Astrocyte (in vitro differentiated cells and primary cell): Measurements from ENCODE around the gene SHC3. TPM values are rescaled to one million over a fixed set of nuclear protein-coding genes. Genes with fewer than 3 reads are reported as not detected.

Experiments
- DNase-seq: peaks from one replicate; pipeline ENCODE4 v3.0.0-alpha.2; 2010; ENCODE audit warnings: low read depth
- FAIRE-seq: peaks from 2 replicates; lab custom pipeline; 2011; peaks lifted over from hg19 to GRCh38; lab: Jason Lieb, UNC
- H2AFZ ChIP-seq: 2 replicates; pipeline ENCODE4 v1.6.0; 2012; ENCODE audit warnings: low read depth, low read length, inconsistent platforms
- H3K27ac ChIP-seq: 2 replicates; pipeline ENCODE4 v1.5.1; 2011; ENCODE audit warnings: low read depth, low read length, inconsistent platforms
- H3K27me3 ChIP-seq: 2 replicates; pipeline ENCODE4 v1.6.0; 2011; ENCODE audit warnings: low read length, inconsistent platforms; ENCODE audit not compliant: insufficient read depth
- H3K36me3 ChIP-seq: 2 replicates; pipeline ENCODE4 v1.5.1; 2011; ENCODE audit warnings: low read length, inconsistent platforms; ENCODE audit not compliant: insufficient read depth
- H3K4me1 ChIP-seq: 2 replicates; pipeline ENCODE4 v1.5.1; 2011; ENCODE audit warnings: low read length, inconsistent platforms; ENCODE audit not compliant: insufficient read depth
- H3K4me2 ChIP-seq: 2 replicates; pipeline ENCODE4 v1.6.0; 2012; ENCODE audit warnings: low read length, inconsistent platforms
- H3K4me3 ChIP-seq: 2 replicates; pipeline ENCODE4 v1.5.1; 2011; ENCODE audit warnings: low read depth, mild to moderate bottlenecking, low read length, inconsistent platforms; ENCODE audit not compliant: insufficient read depth
- H3K79me2 ChIP-seq: 2 replicates; pipeline ENCODE4 v1.6.0; 2012; ENCODE audit warnings: mild to moderate bottlenecking, low read length, inconsistent platforms; ENCODE audit not compliant: insufficient read depth
- H3K9ac ChIP-seq: 2 replicates; pipeline ENCODE4 v1.6.0; 2012; ENCODE audit warnings: mild to moderate bottlenecking, low read length, inconsistent platforms
- H3K9me3 ChIP-seq: 2 replicates; pipeline ENCODE4 v1.5.1; 2012; ENCODE audit warnings: low read depth, mild to moderate bottlenecking, low read length, inconsistent platforms; ENCODE audit not compliant: insufficient read depth
- H4K20me1 ChIP-seq: 2 replicates; pipeline ENCODE4 v1.6.0; 2012; ENCODE audit warnings: low read length, inconsistent platforms; ENCODE audit not compliant: insufficient read depth
- H3K27ac Mint-ChIP-seq: one replicate; pipeline ENCODE4 v1.8.0; 2021; ENCODE audit warnings: mild to moderate bottlenecking, mixed read lengths; ENCODE audit not compliant: unreplicated experiment
- H3K27me3 Mint-ChIP-seq: one replicate; pipeline ENCODE4 v1.8.0; 2021; ENCODE audit warnings: low read depth, mixed read lengths; ENCODE audit not compliant: unreplicated experiment
- H3K36me3 Mint-ChIP-seq: one replicate; pipeline ENCODE4 v1.8.0; 2021; ENCODE audit warnings: low read depth, mixed read lengths; ENCODE audit not compliant: unreplicated experiment
- H3K4me1 Mint-ChIP-seq: one replicate; pipeline ENCODE4 v1.8.0; 2021; ENCODE audit warnings: low read depth, mixed read lengths; ENCODE audit not compliant: unreplicated experiment
- H3K4me3 Mint-ChIP-seq: one replicate; pipeline ENCODE4 v1.8.0; 2021; ENCODE audit warnings: mild to moderate bottlenecking, moderate library complexity, mixed read lengths; ENCODE audit not compliant: unreplicated experiment
- H3K9me3 Mint-ChIP-seq: one replicate; pipeline ENCODE4 v1.8.0; 2021; ENCODE audit warnings: mild to moderate bottlenecking, mixed read lengths; ENCODE audit not compliant: unreplicated experiment
- EZH2 ChIP-seq: IDR thresholded peaks from 2 replicates; pipeline ENCODE4 v1.6.1; 2012; ENCODE audit warnings: mild to moderate bottlenecking, low read length, inconsistent platforms; ENCODE audit not compliant: insufficient read depth
- total RNA-seq: library from RNA; stranded (reverse); gene quantifications from 2 replicates; pipeline ENCODE4 v1.2.1, GENCODE V29; 2021
- TF ChIP-seq, protein P1 (sequence below): IDR thresholded peaks from 2 replicates; pipeline ENCODE4 v1.5.1; 2011; ENCODE audit warnings: low read depth, mild to moderate bottlenecking, inconsistent platforms, low read length, moderate library complexity; ENCODE audit not compliant: insufficient read depth

SHC3 gene
- total RNA-seq, 1 donor from 2014 or later: 4.6 TPM

DNA sequence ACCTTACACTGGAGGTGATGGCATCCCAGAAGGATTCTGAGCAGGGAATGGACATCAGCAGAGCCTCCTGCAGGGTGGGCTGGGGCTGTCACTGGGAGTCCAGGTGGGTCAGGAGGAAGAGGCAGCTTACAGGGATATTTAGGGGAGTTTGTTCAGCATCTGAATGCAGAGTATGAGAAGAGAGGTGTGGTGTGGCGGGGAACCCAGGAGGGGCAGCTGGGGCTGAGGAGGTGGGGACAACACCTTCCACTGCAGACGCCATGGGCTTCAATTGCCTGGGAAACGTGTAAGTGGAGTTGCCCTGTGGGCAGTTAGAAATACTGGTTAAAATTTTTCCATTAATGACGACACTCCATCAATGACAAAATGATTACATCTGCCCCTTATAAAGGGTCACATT lies 153.9 kb downstream of the SHC3 start:
- H3K4me1 ChIP-seq: peaks cover 36% of the 10 kb centered on the region
- H3K79me2 ChIP-seq: no peaks in the 10 kb centered on the region
- TF ChIP-seq, protein P1, sequence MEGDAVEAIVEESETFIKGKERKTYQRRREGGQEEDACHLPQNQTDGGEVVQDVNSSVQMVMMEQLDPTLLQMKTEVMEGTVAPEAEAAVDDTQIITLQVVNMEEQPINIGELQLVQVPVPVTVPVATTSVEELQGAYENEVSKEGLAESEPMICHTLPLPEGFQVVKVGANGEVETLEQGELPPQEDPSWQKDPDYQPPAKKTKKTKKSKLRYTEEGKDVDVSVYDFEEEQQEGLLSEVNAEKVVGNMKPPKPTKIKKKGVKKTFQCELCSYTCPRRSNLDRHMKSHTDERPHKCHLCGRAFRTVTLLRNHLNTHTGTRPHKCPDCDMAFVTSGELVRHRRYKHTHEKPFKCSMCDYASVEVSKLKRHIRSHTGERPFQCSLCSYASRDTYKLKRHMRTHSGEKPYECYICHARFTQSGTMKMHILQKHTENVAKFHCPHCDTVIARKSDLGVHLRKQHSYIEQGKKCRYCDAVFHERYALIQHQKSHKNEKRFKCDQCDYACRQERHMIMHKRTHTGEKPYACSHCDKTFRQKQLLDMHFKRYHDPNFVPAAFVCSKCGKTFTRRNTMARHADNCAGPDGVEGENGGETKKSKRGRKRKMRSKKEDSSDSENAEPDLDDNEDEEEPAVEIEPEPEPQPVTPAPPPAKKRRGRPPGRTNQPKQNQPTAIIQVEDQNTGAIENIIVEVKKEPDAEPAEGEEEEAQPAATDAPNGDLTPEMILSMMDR: no peak
- TF ChIP-seq EZH2: no peak
- no peak overlapping the region for H3K4me2 ChIP-seq
- H3K9me3 ChIP-seq: no peaks in the 10 kb centered on the region
- H3K27ac Mint-ChIP-seq: no peak overlapping the region
- DNase-seq: no peak
- H2AFZ ChIP-seq: no peak overlapping the region
- H3K4me1 Mint-ChIP-seq: peaks cover 33% of the 10 kb centered on the region
- H3K9ac ChIP-seq: no peak overlapping the region
- H3K4me3 ChIP-seq: no peak overlapping the region
- peaks cover 7% of the 10 kb centered on the region for H3K9me3 Mint-ChIP-seq
- peaks cover 3% of the 10 kb centered on the region for H3K36me3 ChIP-seq
- no peak overlapping the region for H3K27ac ChIP-seq
- H3K27me3 Mint-ChIP-seq: no peaks in the 10 kb centered on the region
- H3K4me3 Mint-ChIP-seq: no peak overlapping the region
- no peaks in the 10 kb centered on the region for H3K36me3 Mint-ChIP-seq
- peaks cover 12% of the 10 kb centered on the region for H4K20me1 ChIP-seq
- no peaks in the 10 kb centered on the region for H3K27me3 ChIP-seq
- no peak for FAIRE-seq

DNA sequence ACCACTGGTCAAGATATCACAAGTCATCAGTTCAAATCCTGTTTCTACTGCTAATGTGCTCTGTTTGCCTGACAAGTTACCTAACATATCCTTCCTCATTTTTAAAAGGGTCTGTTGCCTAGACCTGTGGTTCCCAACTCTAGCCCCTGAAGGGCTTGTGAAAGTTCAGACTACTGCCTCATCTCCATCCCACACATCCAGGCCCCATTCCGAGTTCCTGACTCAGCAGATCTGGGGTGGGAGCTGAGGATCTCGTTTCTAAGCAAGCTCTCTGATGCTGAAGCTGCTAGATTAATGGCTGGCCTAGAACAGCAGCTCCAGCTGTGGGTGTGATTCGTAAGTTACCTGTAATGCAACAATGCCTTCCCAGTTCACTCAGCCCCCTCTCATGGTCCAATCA lies 154.9 kb downstream of the SHC3 start:
- Histone ChIP-seq H3K27me3 (no peaks in the 10 kb centered on the region), H3K9ac (no peak overlapping the region), H3K27ac (no peak overlapping the region), H3K4me1 (peaks cover 36% of the 10 kb centered on the region), H2AFZ (no peak overlapping the region), H3K36me3 (no peaks in the 10 kb centered on the region), H3K79me2 (no peaks in the 10 kb centered on the region), H3K4me2 (no peak overlapping the region), H3K9me3 (no peaks in the 10 kb centered on the region), H4K20me1 (peaks cover 12% of the 10 kb centered on the region), H3K4me3 (no peak overlapping the region)
- Mint-ChIP-seq H3K4me1 (peaks cover 33% of the 10 kb centered on the region), H3K4me3 (no peak overlapping the region), H3K27ac (no peak overlapping the region), H3K9me3 (peaks cover 3% of the 10 kb centered on the region), H3K36me3 (no peaks in the 10 kb centered on the region), H3K27me3 (no peaks in the 10 kb centered on the region)
- DNase-seq (no peak), FAIRE-seq (no peak)
- TF ChIP-seq, protein P1: no peak
- TF ChIP-seq EZH2: no peak

DNA sequence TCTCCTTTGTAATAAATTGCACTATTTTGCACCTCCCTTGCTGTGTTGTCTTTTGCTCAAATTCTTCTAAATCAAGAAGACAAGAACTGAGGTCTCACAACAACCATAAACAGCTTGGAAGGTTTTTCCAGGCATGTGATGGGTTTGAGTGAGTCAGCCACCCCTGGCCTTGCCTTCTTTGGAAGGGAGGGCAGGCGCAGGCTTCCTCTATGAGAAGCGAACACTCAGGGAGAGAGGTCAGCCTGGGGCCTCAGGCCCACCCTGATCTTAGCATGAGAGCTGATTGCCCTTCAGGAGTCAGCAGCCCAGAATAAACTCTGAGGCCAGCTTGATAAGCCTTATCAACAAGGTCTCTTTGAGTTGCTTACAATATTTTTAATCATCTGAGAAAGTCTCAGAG lies 155.7 kb downstream of the SHC3 start:
- Histone ChIP-seq H3K27ac (peak overlapping the region; percentile 6), H3K9me3 (no peaks in the 10 kb centered on the region), H3K36me3 (no peaks in the 10 kb centered on the region), H3K4me3 (no peak overlapping the region), H3K4me1 (peaks cover 36% of the 10 kb centered on the region), H3K79me2 (no peaks in the 10 kb centered on the region), H3K4me2 (peak overlapping the region; percentile 54), H3K27me3 (no peaks in the 10 kb centered on the region), H2AFZ (no peak overlapping the region), H3K9ac (no peak overlapping the region), H4K20me1 (peaks cover 12% of the 10 kb centered on the region)
- FAIRE-seq: no peak
- Mint-ChIP-seq H3K27me3 (no peaks in the 10 kb centered on the region), H3K9me3 (peaks cover 3% of the 10 kb centered on the region), H3K4me3 (no peak overlapping the region), H3K4me1 (peaks cover 33% of the 10 kb centered on the region), H3K36me3 (no peaks in the 10 kb centered on the region), H3K27ac (no peak overlapping the region)
- peak; percentile 74 for DNase-seq
- TF ChIP-seq EZH2: no peak
- TF ChIP-seq, protein P1: no peak
